Neural cell (in vitro differentiated cells): ENCODE results near the gene GLB1L3. TPM values are rescaled to one million over a fixed set of nuclear protein-coding genes. Genes with fewer than 3 reads are reported as not detected.

Experiments used
- H2AFZ ChIP-seq: fragments of 200-600, 300-800 bp; sonication (generic), shearing (Covaris generic); 2 replicates; pipeline ENCODE4 v1.6.0; 2014; ENCODE audit warnings: low read depth, mild to moderate bottlenecking, antibody characterized with exemption, low read length, moderate library complexity
- H3F3A ChIP-seq: fragments of 200-600 bp; shearing (Covaris generic); 2 replicates; pipeline ENCODE4 v1.6.1; 2016; ENCODE audit warnings: mild to moderate bottlenecking, moderate library complexity, mixed read lengths, antibody characterized with exemption, low read length; ENCODE audit not compliant: insufficient read depth, poor library complexity, severe bottlenecking
- H3K27ac ChIP-seq: fragments of 200-600, 300-800 bp; sonication (generic), shearing (Covaris generic); 2 replicates; pipeline ENCODE4 v1.5.1; 2014; ENCODE audit warnings: mild to moderate bottlenecking, low read length, moderate library complexity
- H3K27me3 ChIP-seq: fragments of 300-800, 200-600 bp; sonication (generic), shearing (Covaris generic); 2 replicates; pipeline ENCODE4 v1.6.0; 2014; ENCODE audit warnings: mild to moderate bottlenecking, low read depth, low read length, moderate library complexity; ENCODE audit not compliant: insufficient read depth
- H3K36me3 ChIP-seq: fragments of 300-800, 200-600 bp; sonication (generic), shearing (Covaris generic); 2 replicates; pipeline ENCODE4 v1.5.1; 2014; ENCODE audit warnings: mild to moderate bottlenecking, antibody characterized with exemption, low read length, moderate library complexity; ENCODE audit not compliant: insufficient read depth
- H3K4me2 ChIP-seq: fragments of 300-800, 200-600 bp; sonication (generic), shearing (Covaris generic); 2 replicates; pipeline ENCODE4 v1.6.0; 2014; ENCODE audit warnings: mild to moderate bottlenecking, low read length
- H3K4me3 ChIP-seq: fragments of 300-800, 200-600 bp; sonication (generic), shearing (Covaris generic); 2 replicates; pipeline ENCODE4 v1.5.1; 2014; ENCODE audit warnings: mild to moderate bottlenecking, low read length, moderate library complexity
- H3K79me2 ChIP-seq: fragments of 200-600 bp; shearing (Covaris generic); replicated peaks from 2 replicates; pipeline ENCODE4 v1.6.0; 2014; ENCODE audit warnings: mild to moderate bottlenecking, low read length, moderate library complexity; ENCODE audit not compliant: insufficient read depth
- H3K9ac ChIP-seq: fragments of 300-800, 200-600 bp; sonication (generic), shearing (Covaris generic); 2 replicates; pipeline ENCODE4 v1.6.1; 2016; ENCODE audit warnings: mild to moderate bottlenecking, low read length, mixed read lengths
- H3K9me2 ChIP-seq: fragments of 200-600 bp; shearing (Covaris generic); 2 replicates; pipeline ENCODE4 v1.6.1; 2016; ENCODE audit warnings: mild to moderate bottlenecking, low read length, mixed read lengths; ENCODE audit not compliant: insufficient read depth
- H3K9me3 ChIP-seq: fragments of 200-600, 300-800 bp; sonication (generic), shearing (Covaris generic); 2 replicates; pipeline ENCODE4 v1.6.1; 2016; ENCODE audit warnings: mild to moderate bottlenecking, mixed run types, low read length, moderate library complexity, mixed read lengths
- H4K20me1 ChIP-seq: fragments of 200-600 bp; shearing (Covaris generic); 2 replicates; pipeline ENCODE4 v1.6.1; 2016; ENCODE audit warnings: mild to moderate bottlenecking, mixed run types; ENCODE audit not compliant: insufficient read depth
- EP300 ChIP-seq: fragments of 450-650 bp; conservative IDR thresholded peaks from 2 replicates; pipeline ENCODE4 v1.6.1; 2014; ENCODE audit warnings: antibody characterized with exemption, mild to moderate bottlenecking, moderate library complexity; ENCODE audit not compliant: poor library complexity, severe bottlenecking
- EZH2 ChIP-seq: fragments of 200-600, 300-800 bp; shearing (Covaris generic), sonication (generic); IDR thresholded peaks from 2 replicates; pipeline ENCODE4 v1.6.1; 2014; ENCODE audit warnings: antibody characterized with exemption, low read length, borderline replicate concordance, mild to moderate bottlenecking; ENCODE audit not compliant: insufficient read depth, poor library complexity, severe bottlenecking
- MXI1 ChIP-seq: fragments of 450-650 bp; conservative IDR thresholded peaks from 2 replicates; pipeline ENCODE4 v1.6.1; 2014; ENCODE audit warnings: antibody characterized with exemption, mild to moderate bottlenecking; ENCODE audit not compliant: poor library complexity, severe bottlenecking
- POLR2AphosphoS5 ChIP-seq: IDR thresholded peaks from 2 replicates; pipeline ENCODE4 v1.6.1; 2012
- RAD21 ChIP-seq: fragments of 450-650 bp; conservative IDR thresholded peaks from 2 replicates; pipeline ENCODE4 v1.6.1; 2014; ENCODE audit warnings: antibody characterized with exemption, mild to moderate bottlenecking, moderate library complexity
- SMC3 ChIP-seq: fragments of 450-650 bp; conservative IDR thresholded peaks from 2 replicates; pipeline ENCODE4 v1.6.1; 2014; ENCODE audit warnings: antibody characterized with exemption, mild to moderate bottlenecking, moderate library complexity; ENCODE audit not compliant: poor library complexity
- TAF1 ChIP-seq: IDR thresholded peaks from 2 replicates; pipeline ENCODE4 v1.6.1; 2012; ENCODE audit warnings: low read depth
- polyA plus RNA-seq: library from polyadenylated mRNA; depleted of rRNA; stranded (reverse); fragments of >200 nt; gene quantifications from 2 replicates; pipeline ENCODE4 v1.2.3, GENCODE V29; 2014
- TF ChIP-seq, protein P1 (sequence below): fragments of 450-650 bp; IDR thresholded peaks from 2 replicates; pipeline ENCODE4 v1.5.1; 2014; ENCODE audit warnings: antibody characterized with exemption, mild to moderate bottlenecking, moderate library complexity; ENCODE audit not compliant: poor library complexity, severe bottlenecking
- TF ChIP-seq, protein P2 (sequence below): IDR thresholded peaks from 2 replicates; pipeline ENCODE4 v1.6.1; 2012; ENCODE audit warnings: borderline replicate concordance

The GLB1L3 gene
- polyA plus RNA-seq, 1 donor from 2014 or later = 0.19 TPM

- Histone ChIP-seq H3K4me2 (no peak overlapping the region), H3K27ac (no peak overlapping the region), H2AFZ (no peak overlapping the region), H3K79me2 (peaks cover 20% of the 10 kb centered on the region), H4K20me1 (peaks cover 4% of the 10 kb centered on the region), H3K36me3 (peaks cover 3% of the 10 kb centered on the region), H3K4me3 (no peak overlapping the region), H3K9me2 (no peaks in the 10 kb centered on the region), H3K27me3 (no peaks in the 10 kb centered on the region), H3F3A (no peaks in the 10 kb centered on the region), H3K9ac (no peak overlapping the region), H3K9me3 (no peaks in the 10 kb centered on the region)
- TF ChIP-seq EZH2 (no peak), MXI1 (no peak), EP300 (no peak), SMC3 (no peak), POLR2AphosphoS5 (no peak), RAD21 (no peak), TAF1 (no peak)
- TF ChIP-seq, protein P1, sequence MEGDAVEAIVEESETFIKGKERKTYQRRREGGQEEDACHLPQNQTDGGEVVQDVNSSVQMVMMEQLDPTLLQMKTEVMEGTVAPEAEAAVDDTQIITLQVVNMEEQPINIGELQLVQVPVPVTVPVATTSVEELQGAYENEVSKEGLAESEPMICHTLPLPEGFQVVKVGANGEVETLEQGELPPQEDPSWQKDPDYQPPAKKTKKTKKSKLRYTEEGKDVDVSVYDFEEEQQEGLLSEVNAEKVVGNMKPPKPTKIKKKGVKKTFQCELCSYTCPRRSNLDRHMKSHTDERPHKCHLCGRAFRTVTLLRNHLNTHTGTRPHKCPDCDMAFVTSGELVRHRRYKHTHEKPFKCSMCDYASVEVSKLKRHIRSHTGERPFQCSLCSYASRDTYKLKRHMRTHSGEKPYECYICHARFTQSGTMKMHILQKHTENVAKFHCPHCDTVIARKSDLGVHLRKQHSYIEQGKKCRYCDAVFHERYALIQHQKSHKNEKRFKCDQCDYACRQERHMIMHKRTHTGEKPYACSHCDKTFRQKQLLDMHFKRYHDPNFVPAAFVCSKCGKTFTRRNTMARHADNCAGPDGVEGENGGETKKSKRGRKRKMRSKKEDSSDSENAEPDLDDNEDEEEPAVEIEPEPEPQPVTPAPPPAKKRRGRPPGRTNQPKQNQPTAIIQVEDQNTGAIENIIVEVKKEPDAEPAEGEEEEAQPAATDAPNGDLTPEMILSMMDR = no peak
- TF ChIP-seq, protein P2, sequence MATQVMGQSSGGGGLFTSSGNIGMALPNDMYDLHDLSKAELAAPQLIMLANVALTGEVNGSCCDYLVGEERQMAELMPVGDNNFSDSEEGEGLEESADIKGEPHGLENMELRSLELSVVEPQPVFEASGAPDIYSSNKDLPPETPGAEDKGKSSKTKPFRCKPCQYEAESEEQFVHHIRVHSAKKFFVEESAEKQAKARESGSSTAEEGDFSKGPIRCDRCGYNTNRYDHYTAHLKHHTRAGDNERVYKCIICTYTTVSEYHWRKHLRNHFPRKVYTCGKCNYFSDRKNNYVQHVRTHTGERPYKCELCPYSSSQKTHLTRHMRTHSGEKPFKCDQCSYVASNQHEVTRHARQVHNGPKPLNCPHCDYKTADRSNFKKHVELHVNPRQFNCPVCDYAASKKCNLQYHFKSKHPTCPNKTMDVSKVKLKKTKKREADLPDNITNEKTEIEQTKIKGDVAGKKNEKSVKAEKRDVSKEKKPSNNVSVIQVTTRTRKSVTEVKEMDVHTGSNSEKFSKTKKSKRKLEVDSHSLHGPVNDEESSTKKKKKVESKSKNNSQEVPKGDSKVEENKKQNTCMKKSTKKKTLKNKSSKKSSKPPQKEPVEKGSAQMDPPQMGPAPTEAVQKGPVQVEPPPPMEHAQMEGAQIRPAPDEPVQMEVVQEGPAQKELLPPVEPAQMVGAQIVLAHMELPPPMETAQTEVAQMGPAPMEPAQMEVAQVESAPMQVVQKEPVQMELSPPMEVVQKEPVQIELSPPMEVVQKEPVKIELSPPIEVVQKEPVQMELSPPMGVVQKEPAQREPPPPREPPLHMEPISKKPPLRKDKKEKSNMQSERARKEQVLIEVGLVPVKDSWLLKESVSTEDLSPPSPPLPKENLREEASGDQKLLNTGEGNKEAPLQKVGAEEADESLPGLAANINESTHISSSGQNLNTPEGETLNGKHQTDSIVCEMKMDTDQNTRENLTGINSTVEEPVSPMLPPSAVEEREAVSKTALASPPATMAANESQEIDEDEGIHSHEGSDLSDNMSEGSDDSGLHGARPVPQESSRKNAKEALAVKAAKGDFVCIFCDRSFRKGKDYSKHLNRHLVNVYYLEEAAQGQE = no peak
These were observed 44.1 kb upstream of the GLB1L3 start for GRCh38 chr11:134231958-134232659.

- no peak overlapping the region for H3K4me2 ChIP-seq
- H3K9me3 ChIP-seq = no peaks in the 10 kb centered on the region
- H3K79me2 ChIP-seq = peaks cover 7% of the 10 kb centered on the region
- H3K27ac ChIP-seq = no peak overlapping the region
- no peaks in the 10 kb centered on the region for H3K9me2 ChIP-seq
- TF ChIP-seq EZH2 (no peak), RAD21 (no peak), SMC3 (no peak), TAF1 (no peak), EP300 (no peak), MXI1 (no peak), POLR2AphosphoS5 (no peak)
- TF ChIP-seq, protein P2 = no peak
- TF ChIP-seq, protein P1 = no peak
- no peaks in the 10 kb centered on the region for H3K27me3 ChIP-seq
- no peak overlapping the region for H3K9ac ChIP-seq
- H3K4me3 ChIP-seq = no peak overlapping the region
- H2AFZ ChIP-seq = no peak overlapping the region
- H3F3A ChIP-seq = no peaks in the 10 kb centered on the region
- peaks cover 6% of the 10 kb centered on the region for H3K36me3 ChIP-seq
- H4K20me1 ChIP-seq = peaks cover 4% of the 10 kb centered on the region
These were observed 42.4 kb upstream of the GLB1L3 start for GRCh38 chr11:134233729-134234179.
